Activated CD4-positive, alpha-beta T cell treated with anti-CD3 and anti-CD28 coated beads, Interleukin-2, amount 10 ng/mL, durations not matched to agents 7 days and 5 days (primary cell): ENCODE results near the gene OR52N1. TPM values are rescaled to one million over a fixed set of nuclear protein-coding genes. Genes with fewer than 3 reads are reported as not detected.

Source experiments
- CTCF ChIA-PET: fragments of 350-600 bp; sonication (Branson Sonifier 250); formaldehyde crosslinking; loops from one replicate; lab custom pipeline; 2021; ENCODE audit warnings: antibody characterized with exemption; lab: Charles Lee
- POLR2A ChIA-PET: fragments of 350-600 bp; sonication (Branson Sonifier 250); formaldehyde crosslinking; loops from one replicate; lab custom pipeline; 2021; ENCODE audit warnings: antibody characterized with exemption; lab: Charles Lee
- DNase-seq: peaks from one replicate; pipeline ENCODE4 v3.0.0-alpha.2; 2020
- H3K27ac Mint-ChIP-seq: one replicate; pipeline ENCODE4 v1.8.0; 2021; ENCODE audit warnings: mild to moderate bottlenecking, moderate library complexity, mixed read lengths
- H3K27me3 Mint-ChIP-seq: one replicate; pipeline ENCODE4 v1.8.0; 2021; ENCODE audit warnings: mixed read lengths
- H3K36me3 Mint-ChIP-seq: one replicate; pipeline ENCODE4 v1.8.0; 2021; ENCODE audit warnings: low read depth, mixed read lengths
- H3K4me1 Mint-ChIP-seq: one replicate; pipeline ENCODE4 v1.8.0; 2021; ENCODE audit warnings: mixed read lengths
- H3K4me3 Mint-ChIP-seq: one replicate; pipeline ENCODE4 v1.8.0; 2021; ENCODE audit warnings: mild to moderate bottlenecking, moderate library complexity, mixed read lengths
- H3K9me3 Mint-ChIP-seq: one replicate; pipeline ENCODE4 v1.8.0; 2021; ENCODE audit warnings: mixed read lengths
- total RNA-seq, 2 experiments: library from RNA; stranded (reverse); gene quantifications; one replicate each; pipeline ENCODE4 v1.2.3, GENCODE V29; 2021

Gene OR52N1
- total RNA-seq, 2 experiments from 2014 or later: not detected

GRCh38 chr11:5783255-5783654 lies 7.8 kb downstream of the OR52N1 start, which contains the start of gene OR52N5:
Gene OR52N5 (minus strand): TSS chr11:5783355. CDS start chr11:5778634, 4,721 bp downstream.
- Mint-ChIP-seq H3K4me3 (no peak within 1 kb of the TSS), H3K27me3 (peaks cover 2% of the 10 kb centered on the region), H3K36me3 (no peaks in the 10 kb centered on the region), H3K4me1 (no peaks in the 10 kb centered on the region), H3K9me3 (no peaks in the 10 kb centered on the region), H3K27ac (no peak within 1 kb of the TSS)
- no peak for DNase-seq
- ChIA-PET CTCF (no interaction called here), POLR2A (no interaction called here)

DNA sequence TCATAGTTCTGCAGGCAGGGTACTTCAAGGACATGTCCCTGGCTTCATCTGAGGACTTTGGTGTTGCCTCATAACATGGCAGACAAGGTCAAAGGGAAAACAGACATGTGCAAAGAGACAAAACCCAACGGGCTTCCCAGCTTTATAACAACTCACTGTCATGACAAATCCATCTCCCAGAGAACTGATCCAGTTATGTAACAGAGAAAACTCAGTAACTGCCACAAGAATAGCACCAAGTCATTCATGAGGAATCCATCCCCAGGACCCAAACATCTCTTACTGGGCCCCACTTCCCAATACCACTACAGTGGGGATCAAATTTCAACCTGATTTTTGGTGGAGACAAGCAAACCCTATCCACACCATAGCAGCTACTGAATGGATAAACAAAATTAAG lies 24.0 kb downstream of the OR52N1 start:
- no peaks in the 10 kb centered on the region for H3K9me3 Mint-ChIP-seq
- no peaks in the 10 kb centered on the region for H3K27me3 Mint-ChIP-seq
- DNase-seq: no peak
- POLR2A ChIA-PET: no interaction called here
- H3K36me3 Mint-ChIP-seq: no peaks in the 10 kb centered on the region
- no peak overlapping the region for H3K27ac Mint-ChIP-seq
- no peaks in the 10 kb centered on the region for H3K4me1 Mint-ChIP-seq
- CTCF ChIA-PET: no interaction called here
- H3K4me3 Mint-ChIP-seq: no peak overlapping the region

DNA sequence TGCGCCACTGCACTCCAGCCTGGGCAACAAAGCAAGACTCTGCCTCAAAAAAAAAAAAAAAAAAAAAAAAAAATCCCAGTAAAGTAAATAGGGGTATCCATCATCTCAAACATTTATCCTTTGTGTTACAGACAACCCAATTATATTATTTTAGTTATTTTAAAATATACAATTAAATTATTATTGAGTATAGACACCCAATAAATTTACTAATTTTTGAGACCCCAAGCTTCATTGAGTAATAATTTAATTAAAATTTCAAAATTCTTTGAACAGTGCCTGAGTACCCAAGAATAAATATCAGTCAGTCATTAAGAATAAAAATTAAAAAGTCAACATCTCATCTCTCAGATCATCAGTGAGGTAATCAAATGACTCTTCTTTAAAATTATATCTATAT lies 37.1 kb downstream of the OR52N1 start, which contains the start of gene OR52N4:
TSS of gene OR52N4 (plus strand) at position 301 of the 400 bp plus-strand sequence. CDS start 498 bp downstream, outside the sequence.
- Mint-ChIP-seq H3K4me1 (no peaks in the 10 kb centered on the region), H3K9me3 (no peaks in the 10 kb centered on the region), H3K27ac (no peak within 1 kb of the TSS), H3K36me3 (no peaks in the 10 kb centered on the region), H3K4me3 (no peak within 1 kb of the TSS), H3K27me3 (peaks cover 12% of the 10 kb centered on the region)
- CTCF ChIA-PET: no interaction called here
- no peak for DNase-seq
- POLR2A ChIA-PET: no interaction called here

DNA sequence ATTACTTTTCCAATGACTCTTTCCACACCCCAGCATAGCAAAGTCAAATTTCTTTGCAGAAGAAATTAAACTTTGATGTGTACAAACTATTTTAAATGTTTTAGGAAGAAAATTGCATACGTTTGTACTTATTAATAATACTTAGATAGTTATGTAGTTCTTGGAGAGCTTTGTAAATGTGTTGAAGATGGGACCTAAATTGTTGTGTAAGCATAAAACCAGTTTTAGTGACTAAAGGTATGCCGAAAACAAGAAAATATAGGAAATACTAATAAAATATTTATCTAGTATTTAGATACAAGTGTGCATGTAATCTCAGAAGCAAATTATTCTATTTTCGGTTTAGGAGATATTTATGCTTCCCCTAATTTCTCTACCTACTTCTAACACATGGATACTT lies 41.2 kb downstream of the OR52N1 start:
- no peak for DNase-seq
- H3K9me3 Mint-ChIP-seq: no peaks in the 10 kb centered on the region
- no peak overlapping the region for H3K27ac Mint-ChIP-seq
- CTCF ChIA-PET: no interaction called here
- POLR2A ChIA-PET: no interaction called here
- H3K4me3 Mint-ChIP-seq: no peak overlapping the region
- peaks cover 4% of the 10 kb centered on the region for H3K27me3 Mint-ChIP-seq
- no peaks in the 10 kb centered on the region for H3K4me1 Mint-ChIP-seq
- H3K36me3 Mint-ChIP-seq: no peaks in the 10 kb centered on the region

GRCh38 chr11:5746614-5747013 lies 44.5 kb downstream of the OR52N1 start:
- H3K4me1 Mint-ChIP-seq: no peaks in the 10 kb centered on the region
- no peak overlapping the region for H3K27ac Mint-ChIP-seq
- DNase-seq: no peak
- ChIA-PET POLR2A (no interaction called here), CTCF (no interaction called here)
- no peak overlapping the region for H3K4me3 Mint-ChIP-seq
- peaks cover 16% of the 10 kb centered on the region for H3K27me3 Mint-ChIP-seq
- H3K9me3 Mint-ChIP-seq: peaks cover 4% of the 10 kb centered on the region
- H3K36me3 Mint-ChIP-seq: no peaks in the 10 kb centered on the region

GRCh38 chr11:5738431-5738830 lies 52.6 kb downstream of the OR52N1 start:
- H3K27ac Mint-ChIP-seq: no peak overlapping the region
- H3K4me3 Mint-ChIP-seq: no peak overlapping the region
- H3K9me3 Mint-ChIP-seq: peaks cover 4% of the 10 kb centered on the region
- peaks cover 8% of the 10 kb centered on the region for H3K27me3 Mint-ChIP-seq
- H3K36me3 Mint-ChIP-seq: no peaks in the 10 kb centered on the region
- DNase-seq: no peak
- H3K4me1 Mint-ChIP-seq: no peaks in the 10 kb centered on the region
- ChIA-PET CTCF (no interaction called here), POLR2A (no interaction called here)

GRCh38 chr11:5737670-5738392 lies 53.2 kb downstream of the OR52N1 start:
- Mint-ChIP-seq H3K36me3 (no peaks in the 10 kb centered on the region), H3K9me3 (peaks cover 4% of the 10 kb centered on the region), H3K27ac (no peak overlapping the region), H3K4me3 (no peak overlapping the region), H3K4me1 (no peaks in the 10 kb centered on the region), H3K27me3 (peaks cover 6% of the 10 kb centered on the region)
- no peak for DNase-seq
- POLR2A ChIA-PET: no interaction called here
- CTCF ChIA-PET: interaction anchor here (0.6 kb wide), 1 partner anchor 388 kb away, joined by 3 read pairs; no protein-coding TSS in a partner anchor

- no peaks in the 10 kb centered on the region for H3K4me1 Mint-ChIP-seq
- POLR2A ChIA-PET: no interaction called here
- CTCF ChIA-PET: interaction anchor here (0.6 kb wide), 1 partner anchor 389 kb away, joined by 3 read pairs; no protein-coding TSS in a partner anchor
- DNase-seq: no peak
- H3K27ac Mint-ChIP-seq: no peak overlapping the region
- H3K36me3 Mint-ChIP-seq: no peaks in the 10 kb centered on the region
- H3K4me3 Mint-ChIP-seq: no peak overlapping the region
- peaks cover 2% of the 10 kb centered on the region for H3K9me3 Mint-ChIP-seq
- H3K27me3 Mint-ChIP-seq: peaks cover 2% of the 10 kb centered on the region
Observed at GRCh38 chr11:5737091-5737490, 54.0 kb downstream of the OR52N1 start.

Other genes with a start within 250 kb of the OR52N1 start
- gene OR52H1, start 242.7 kb downstream of the OR52N1 start, total RNA-seq: under 1 TPM in 1 of 2 experiments, not detected in 1; 0.37 TPM
- not detected for gene OR52B6, start 210.4 kb downstream of the OR52N1 start, total RNA-seq
- under 1 TPM; 0.07 to 0.37 TPM for gene TRIM6, start 194.6 kb downstream of the OR52N1 start, total RNA-seq
- 10 to 100 TPM; 12.7 to 13.9 TPM for gene TRIM34, start 166.3 kb downstream of the OR52N1 start, total RNA-seq
- 10 to 100 TPM; 26.2 to 31.1 TPM for gene TRIM5, start 106.2 kb downstream of the OR52N1 start, total RNA-seq
- 100 to 1,000 TPM; 317 to 367 TPM for gene TRIM22, start 101.5 kb downstream of the OR52N1 start, total RNA-seq
- under 1 TPM; 0.31 to 0.40 TPM for gene OR56B1, start 54.8 kb downstream of the OR52N1 start, total RNA-seq
- gene OR52N4, start 37.0 kb downstream of the OR52N1 start, total RNA-seq: 1 to 10 TPM in 1 of 2 experiments, under 1 TPM in 1; 0.89 to 1.1 TPM
- not detected for gene OR52N5, start 7.9 kb downstream of the OR52N1 start, total RNA-seq
- gene OR52N2, start 17.7 kb upstream of the OR52N1 start, total RNA-seq: not detected
- not detected for gene OR52E6, start 50.6 kb upstream of the OR52N1 start, total RNA-seq
- gene OR52E8, start 66.4 kb upstream of the OR52N1 start, total RNA-seq: not detected
- gene OR52E4, start 89.4 kb upstream of the OR52N1 start, total RNA-seq: not detected
- gene OR52E5, start 101.9 kb upstream of the OR52N1 start, total RNA-seq: not detected
- not detected for gene OR56A3, start 151.0 kb upstream of the OR52N1 start, total RNA-seq
- gene OR56A5, start 177.2 kb upstream of the OR52N1 start, total RNA-seq: not detected
- gene OR52L1, start 195.7 kb upstream of the OR52N1 start, total RNA-seq: not detected
- not detected for gene OR56A4, start 215.7 kb upstream of the OR52N1 start, total RNA-seq
- not detected for gene OR56A1, start 239.5 kb upstream of the OR52N1 start, total RNA-seq